Neural cell (in vitro differentiated cells): Measurements from ENCODE around the gene SPCS3. TPM values are rescaled to one million over a fixed set of nuclear protein-coding genes. Genes with fewer than 3 reads are reported as not detected.
"Not testable (repeated sequence)": the region's sequence is repeated elsewhere in the genome, so short reads cannot be mapped to it uniquely, and the experiment has no call there.

Experiments
- H2AFZ ChIP-seq: fragments of 200-600, 300-800 bp; sonication (generic), shearing (Covaris generic); 2 replicates; pipeline ENCODE4 v1.6.0; 2014; ENCODE audit warnings: low read depth, mild to moderate bottlenecking, antibody characterized with exemption, low read length, moderate library complexity
- H3F3A ChIP-seq: fragments of 200-600 bp; shearing (Covaris generic); 2 replicates; pipeline ENCODE4 v1.6.1; 2016; ENCODE audit warnings: mild to moderate bottlenecking, moderate library complexity, mixed read lengths, antibody characterized with exemption, low read length; ENCODE audit not compliant: insufficient read depth, poor library complexity, severe bottlenecking
- H3K27ac ChIP-seq: fragments of 200-600, 300-800 bp; sonication (generic), shearing (Covaris generic); 2 replicates; pipeline ENCODE4 v1.5.1; 2014; ENCODE audit warnings: mild to moderate bottlenecking, low read length, moderate library complexity
- H3K27me3 ChIP-seq: fragments of 300-800, 200-600 bp; sonication (generic), shearing (Covaris generic); 2 replicates; pipeline ENCODE4 v1.6.0; 2014; ENCODE audit warnings: mild to moderate bottlenecking, low read depth, low read length, moderate library complexity; ENCODE audit not compliant: insufficient read depth
- H3K36me3 ChIP-seq: fragments of 300-800, 200-600 bp; sonication (generic), shearing (Covaris generic); 2 replicates; pipeline ENCODE4 v1.5.1; 2014; ENCODE audit warnings: mild to moderate bottlenecking, antibody characterized with exemption, low read length, moderate library complexity; ENCODE audit not compliant: insufficient read depth
- H3K4me2 ChIP-seq: fragments of 300-800, 200-600 bp; sonication (generic), shearing (Covaris generic); 2 replicates; pipeline ENCODE4 v1.6.0; 2014; ENCODE audit warnings: mild to moderate bottlenecking, low read length
- H3K4me3 ChIP-seq: fragments of 300-800, 200-600 bp; sonication (generic), shearing (Covaris generic); 2 replicates; pipeline ENCODE4 v1.5.1; 2014; ENCODE audit warnings: mild to moderate bottlenecking, low read length, moderate library complexity
- H3K79me2 ChIP-seq: fragments of 200-600 bp; shearing (Covaris generic); replicated peaks from 2 replicates; pipeline ENCODE4 v1.6.0; 2014; ENCODE audit warnings: mild to moderate bottlenecking, low read length, moderate library complexity; ENCODE audit not compliant: insufficient read depth
- H3K9ac ChIP-seq: fragments of 300-800, 200-600 bp; sonication (generic), shearing (Covaris generic); 2 replicates; pipeline ENCODE4 v1.6.1; 2016; ENCODE audit warnings: mild to moderate bottlenecking, low read length, mixed read lengths
- H3K9me2 ChIP-seq: fragments of 200-600 bp; shearing (Covaris generic); 2 replicates; pipeline ENCODE4 v1.6.1; 2016; ENCODE audit warnings: mild to moderate bottlenecking, low read length, mixed read lengths; ENCODE audit not compliant: insufficient read depth
- H3K9me3 ChIP-seq: fragments of 200-600, 300-800 bp; sonication (generic), shearing (Covaris generic); 2 replicates; pipeline ENCODE4 v1.6.1; 2016; ENCODE audit warnings: mild to moderate bottlenecking, mixed run types, low read length, moderate library complexity, mixed read lengths
- H4K20me1 ChIP-seq: fragments of 200-600 bp; shearing (Covaris generic); 2 replicates; pipeline ENCODE4 v1.6.1; 2016; ENCODE audit warnings: mild to moderate bottlenecking, mixed run types; ENCODE audit not compliant: insufficient read depth
- EP300 ChIP-seq: fragments of 450-650 bp; conservative IDR thresholded peaks from 2 replicates; pipeline ENCODE4 v1.6.1; 2014; ENCODE audit warnings: antibody characterized with exemption, mild to moderate bottlenecking, moderate library complexity; ENCODE audit not compliant: poor library complexity, severe bottlenecking
- EZH2 ChIP-seq: fragments of 200-600, 300-800 bp; shearing (Covaris generic), sonication (generic); IDR thresholded peaks from 2 replicates; pipeline ENCODE4 v1.6.1; 2014; ENCODE audit warnings: antibody characterized with exemption, low read length, borderline replicate concordance, mild to moderate bottlenecking; ENCODE audit not compliant: insufficient read depth, poor library complexity, severe bottlenecking
- MXI1 ChIP-seq: fragments of 450-650 bp; conservative IDR thresholded peaks from 2 replicates; pipeline ENCODE4 v1.6.1; 2014; ENCODE audit warnings: antibody characterized with exemption, mild to moderate bottlenecking; ENCODE audit not compliant: poor library complexity, severe bottlenecking
- POLR2AphosphoS5 ChIP-seq: IDR thresholded peaks from 2 replicates; pipeline ENCODE4 v1.6.1; 2012
- RAD21 ChIP-seq: fragments of 450-650 bp; conservative IDR thresholded peaks from 2 replicates; pipeline ENCODE4 v1.6.1; 2014; ENCODE audit warnings: antibody characterized with exemption, mild to moderate bottlenecking, moderate library complexity
- SMC3 ChIP-seq: fragments of 450-650 bp; conservative IDR thresholded peaks from 2 replicates; pipeline ENCODE4 v1.6.1; 2014; ENCODE audit warnings: antibody characterized with exemption, mild to moderate bottlenecking, moderate library complexity; ENCODE audit not compliant: poor library complexity
- TAF1 ChIP-seq: IDR thresholded peaks from 2 replicates; pipeline ENCODE4 v1.6.1; 2012; ENCODE audit warnings: low read depth
- polyA plus RNA-seq: library from polyadenylated mRNA; depleted of rRNA; stranded (reverse); fragments of >200 nt; gene quantifications from 2 replicates; pipeline ENCODE4 v1.2.3, GENCODE V29; 2014
- TF ChIP-seq, protein P1 (sequence below): IDR thresholded peaks from 2 replicates; pipeline ENCODE4 v1.6.1; 2012; ENCODE audit warnings: borderline replicate concordance
- TF ChIP-seq, protein P2 (sequence below): fragments of 450-650 bp; IDR thresholded peaks from 2 replicates; pipeline ENCODE4 v1.5.1; 2014; ENCODE audit warnings: antibody characterized with exemption, mild to moderate bottlenecking, moderate library complexity; ENCODE audit not compliant: poor library complexity, severe bottlenecking

Gene SPCS3
- polyA plus RNA-seq, 1 donor from 2014 or later = 104 TPM

DNA sequence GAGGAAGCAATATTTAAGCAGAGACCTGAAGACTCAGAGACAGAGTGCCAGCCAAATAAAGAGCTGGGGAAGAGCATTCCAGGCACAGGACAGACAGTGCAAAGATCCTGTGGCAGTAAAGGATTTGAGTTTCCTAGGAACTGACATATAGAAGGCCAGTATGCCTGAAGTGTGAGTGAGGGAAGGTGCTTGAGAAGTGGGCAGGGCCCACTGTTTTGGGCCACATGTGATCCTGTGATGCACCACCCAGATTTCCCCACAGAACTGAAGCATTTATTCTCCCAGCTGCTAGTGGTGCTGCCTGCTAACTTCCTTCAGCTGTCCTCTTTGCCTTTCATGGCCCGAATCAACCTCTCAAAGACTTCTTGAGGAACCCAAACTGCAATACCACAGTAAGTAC lies 26.8 kb upstream of the SPCS3 start:
- no peak overlapping the region for H3K4me3 ChIP-seq
- no peaks in the 10 kb centered on the region for H3K9me3 ChIP-seq
- TF ChIP-seq TAF1 = no peak
- TF ChIP-seq RAD21 = no peak
- no peak for TF ChIP-seq SMC3
- no peak for TF ChIP-seq EZH2
- TF ChIP-seq, protein P1, sequence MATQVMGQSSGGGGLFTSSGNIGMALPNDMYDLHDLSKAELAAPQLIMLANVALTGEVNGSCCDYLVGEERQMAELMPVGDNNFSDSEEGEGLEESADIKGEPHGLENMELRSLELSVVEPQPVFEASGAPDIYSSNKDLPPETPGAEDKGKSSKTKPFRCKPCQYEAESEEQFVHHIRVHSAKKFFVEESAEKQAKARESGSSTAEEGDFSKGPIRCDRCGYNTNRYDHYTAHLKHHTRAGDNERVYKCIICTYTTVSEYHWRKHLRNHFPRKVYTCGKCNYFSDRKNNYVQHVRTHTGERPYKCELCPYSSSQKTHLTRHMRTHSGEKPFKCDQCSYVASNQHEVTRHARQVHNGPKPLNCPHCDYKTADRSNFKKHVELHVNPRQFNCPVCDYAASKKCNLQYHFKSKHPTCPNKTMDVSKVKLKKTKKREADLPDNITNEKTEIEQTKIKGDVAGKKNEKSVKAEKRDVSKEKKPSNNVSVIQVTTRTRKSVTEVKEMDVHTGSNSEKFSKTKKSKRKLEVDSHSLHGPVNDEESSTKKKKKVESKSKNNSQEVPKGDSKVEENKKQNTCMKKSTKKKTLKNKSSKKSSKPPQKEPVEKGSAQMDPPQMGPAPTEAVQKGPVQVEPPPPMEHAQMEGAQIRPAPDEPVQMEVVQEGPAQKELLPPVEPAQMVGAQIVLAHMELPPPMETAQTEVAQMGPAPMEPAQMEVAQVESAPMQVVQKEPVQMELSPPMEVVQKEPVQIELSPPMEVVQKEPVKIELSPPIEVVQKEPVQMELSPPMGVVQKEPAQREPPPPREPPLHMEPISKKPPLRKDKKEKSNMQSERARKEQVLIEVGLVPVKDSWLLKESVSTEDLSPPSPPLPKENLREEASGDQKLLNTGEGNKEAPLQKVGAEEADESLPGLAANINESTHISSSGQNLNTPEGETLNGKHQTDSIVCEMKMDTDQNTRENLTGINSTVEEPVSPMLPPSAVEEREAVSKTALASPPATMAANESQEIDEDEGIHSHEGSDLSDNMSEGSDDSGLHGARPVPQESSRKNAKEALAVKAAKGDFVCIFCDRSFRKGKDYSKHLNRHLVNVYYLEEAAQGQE = no peak
- TF ChIP-seq, protein P2, sequence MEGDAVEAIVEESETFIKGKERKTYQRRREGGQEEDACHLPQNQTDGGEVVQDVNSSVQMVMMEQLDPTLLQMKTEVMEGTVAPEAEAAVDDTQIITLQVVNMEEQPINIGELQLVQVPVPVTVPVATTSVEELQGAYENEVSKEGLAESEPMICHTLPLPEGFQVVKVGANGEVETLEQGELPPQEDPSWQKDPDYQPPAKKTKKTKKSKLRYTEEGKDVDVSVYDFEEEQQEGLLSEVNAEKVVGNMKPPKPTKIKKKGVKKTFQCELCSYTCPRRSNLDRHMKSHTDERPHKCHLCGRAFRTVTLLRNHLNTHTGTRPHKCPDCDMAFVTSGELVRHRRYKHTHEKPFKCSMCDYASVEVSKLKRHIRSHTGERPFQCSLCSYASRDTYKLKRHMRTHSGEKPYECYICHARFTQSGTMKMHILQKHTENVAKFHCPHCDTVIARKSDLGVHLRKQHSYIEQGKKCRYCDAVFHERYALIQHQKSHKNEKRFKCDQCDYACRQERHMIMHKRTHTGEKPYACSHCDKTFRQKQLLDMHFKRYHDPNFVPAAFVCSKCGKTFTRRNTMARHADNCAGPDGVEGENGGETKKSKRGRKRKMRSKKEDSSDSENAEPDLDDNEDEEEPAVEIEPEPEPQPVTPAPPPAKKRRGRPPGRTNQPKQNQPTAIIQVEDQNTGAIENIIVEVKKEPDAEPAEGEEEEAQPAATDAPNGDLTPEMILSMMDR = no peak
- no peak for TF ChIP-seq MXI1
- TF ChIP-seq EP300 = no peak
- TF ChIP-seq POLR2AphosphoS5 = no peak
- H2AFZ ChIP-seq = no peak overlapping the region
- no peaks in the 10 kb centered on the region for H3K27me3 ChIP-seq
- H3F3A ChIP-seq = no peaks in the 10 kb centered on the region
- no peak overlapping the region for H3K4me2 ChIP-seq
- no peaks in the 10 kb centered on the region for H3K9me2 ChIP-seq
- no peak overlapping the region for H3K27ac ChIP-seq
- H3K79me2 ChIP-seq = no peaks in the 10 kb centered on the region
- no peaks in the 10 kb centered on the region for H3K36me3 ChIP-seq
- H3K9ac ChIP-seq = no peak overlapping the region
- H4K20me1 ChIP-seq = no peaks in the 10 kb centered on the region

DNA sequence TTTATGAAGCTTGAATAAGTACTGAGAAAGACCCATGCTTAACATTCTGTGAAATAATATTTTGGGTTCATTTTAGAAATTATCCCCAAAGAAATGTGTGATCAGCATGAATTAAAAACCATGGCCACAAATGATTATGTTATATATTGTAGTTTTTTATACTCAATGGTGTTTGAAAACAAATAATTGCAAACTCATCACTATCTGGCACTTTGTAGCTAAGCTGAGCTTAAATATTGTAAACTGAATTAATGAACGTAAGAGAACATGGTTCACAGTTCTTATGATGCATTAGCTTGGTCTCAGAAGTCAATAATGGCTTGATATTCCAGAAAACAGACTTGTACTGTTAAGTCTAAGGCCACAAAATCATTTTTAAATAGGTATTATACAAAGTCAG lies 26.1 kb upstream of the SPCS3 start:
- H3K4me3 ChIP-seq = no peak overlapping the region
- no peak for TF ChIP-seq EP300

DNA sequence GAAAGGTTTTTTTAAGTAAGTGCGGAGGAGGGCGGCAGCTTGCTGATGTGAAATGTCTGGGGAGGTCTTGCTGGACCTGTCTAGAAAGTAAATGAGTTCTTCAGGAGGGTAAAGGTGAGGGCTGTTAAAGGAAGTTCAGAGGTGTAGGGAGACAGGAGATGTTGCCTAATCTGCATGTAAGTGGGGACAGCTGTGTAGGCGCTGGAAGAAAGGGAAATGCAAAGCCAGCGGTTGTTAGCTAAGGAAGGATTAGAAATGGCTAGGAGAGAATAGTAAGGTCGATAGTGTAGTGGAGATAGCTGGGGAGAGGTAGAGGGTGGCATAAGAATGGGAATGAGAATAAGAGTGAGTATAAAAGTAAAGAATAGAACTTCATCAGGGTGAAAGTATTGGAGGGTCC lies 23.9 kb upstream of the SPCS3 start:
- H3K9ac ChIP-seq, H3K9me2 ChIP-seq, H3K9me3 ChIP-seq, H3F3A ChIP-seq, H2AFZ ChIP-seq, H3K4me2 ChIP-seq, H3K4me3 ChIP-seq, H3K79me2 ChIP-seq, H4K20me1 ChIP-seq, H3K27me3 ChIP-seq, H3K36me3 ChIP-seq, H3K27ac ChIP-seq: not testable (repeated sequence)

More for the DNA sequence above, 26.1 kb upstream of the SPCS3 start:
- no peak overlapping the region for H3K27ac ChIP-seq
- H3F3A ChIP-seq = no peaks in the 10 kb centered on the region
- H3K9ac ChIP-seq = no peak overlapping the region
- no peaks in the 10 kb centered on the region for H3K27me3 ChIP-seq
- no peak overlapping the region for H2AFZ ChIP-seq
- H3K9me2 ChIP-seq = no peaks in the 10 kb centered on the region
- H3K9me3 ChIP-seq = no peaks in the 10 kb centered on the region
- no peaks in the 10 kb centered on the region for H3K36me3 ChIP-seq
- no peak overlapping the region for H3K4me2 ChIP-seq
- H3K79me2 ChIP-seq = no peaks in the 10 kb centered on the region
- H4K20me1 ChIP-seq = no peaks in the 10 kb centered on the region
